PC-3 (cell line): ENCODE results near the gene WDR82.

ENCODE experiments used
- EZH2 ChIP-seq: fragments of 300-600 bp; sonication (generic); IDR thresholded peaks from one replicate; pipeline ENCODE4 v1.6.1; 2017; ENCODE audit warnings: antibody characterized with exemption, mild to moderate bottlenecking, low read length; ENCODE audit not compliant: unreplicated experiment
- EZH2phosphoT487 ChIP-seq: fragments of 300-600 bp; sonication (generic); IDR thresholded peaks from 2 replicates; pipeline ENCODE4 v1.6.1; 2018; ENCODE audit warnings: mild to moderate bottlenecking, antibody characterized with exemption, low read length, borderline replicate concordance
- TF ChIP-seq, protein P1 (sequence below): fragments of 300-600 bp; sonication (generic); conservative IDR thresholded peaks from 2 replicates; pipeline ENCODE4 v1.5.1; 2017; ENCODE audit warnings: antibody characterized with exemption, low read depth, mild to moderate bottlenecking, low read length

GRCh38 chr3:52243791-52244628 lies 34.4 kb downstream of the WDR82 start:
- TF ChIP-seq, protein P1, sequence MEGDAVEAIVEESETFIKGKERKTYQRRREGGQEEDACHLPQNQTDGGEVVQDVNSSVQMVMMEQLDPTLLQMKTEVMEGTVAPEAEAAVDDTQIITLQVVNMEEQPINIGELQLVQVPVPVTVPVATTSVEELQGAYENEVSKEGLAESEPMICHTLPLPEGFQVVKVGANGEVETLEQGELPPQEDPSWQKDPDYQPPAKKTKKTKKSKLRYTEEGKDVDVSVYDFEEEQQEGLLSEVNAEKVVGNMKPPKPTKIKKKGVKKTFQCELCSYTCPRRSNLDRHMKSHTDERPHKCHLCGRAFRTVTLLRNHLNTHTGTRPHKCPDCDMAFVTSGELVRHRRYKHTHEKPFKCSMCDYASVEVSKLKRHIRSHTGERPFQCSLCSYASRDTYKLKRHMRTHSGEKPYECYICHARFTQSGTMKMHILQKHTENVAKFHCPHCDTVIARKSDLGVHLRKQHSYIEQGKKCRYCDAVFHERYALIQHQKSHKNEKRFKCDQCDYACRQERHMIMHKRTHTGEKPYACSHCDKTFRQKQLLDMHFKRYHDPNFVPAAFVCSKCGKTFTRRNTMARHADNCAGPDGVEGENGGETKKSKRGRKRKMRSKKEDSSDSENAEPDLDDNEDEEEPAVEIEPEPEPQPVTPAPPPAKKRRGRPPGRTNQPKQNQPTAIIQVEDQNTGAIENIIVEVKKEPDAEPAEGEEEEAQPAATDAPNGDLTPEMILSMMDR = no peak
- TF ChIP-seq EZH2 (no peak), EZH2phosphoT487 (no peak)
